ENCODE results near the gene CPN2.
A peak's percentile ranks its signal among the peaks of the same experiment; 100 is the strongest.

CPN2 gene

GRCh38 chr3:194328053-194328657 is 23.0 kb downstream of the CPN2 start:
- no peak for DNase-seq (ENCODE audit: low read depth in 2 of 2)

GRCh38 chr3:194327218-194328052 is 23.7 kb downstream of the CPN2 start:
- DNase-seq (ENCODE audit: low read depth in 2 of 2) = no peak

GRCh38 chr3:194326968-194327217 is 24.2 kb downstream of the CPN2 start:
- no peak for DNase-seq (ENCODE audit: low read depth in 2 of 2)

- DNase-seq (ENCODE audit: low read depth in 2 of 2) = no peak
Measured at GRCh38 chr3:194326192-194326967, 24.7 kb downstream of the CPN2 start.

- DNase-seq (ENCODE audit: low read depth in 2 of 2) = no peak
Measured at GRCh38 chr3:194325424-194326153, 25.5 kb downstream of the CPN2 start.

- no peak for DNase-seq (ENCODE audit: low read depth in 2 of 2)
Measured at GRCh38 chr3:194324823-194325327, 26.3 kb downstream of the CPN2 start.

- no peak for DNase-seq (ENCODE audit: low read depth in 2 of 2)
Measured at GRCh38 chr3:194323785-194324735, 27.1 kb downstream of the CPN2 start.

- no peak for DNase-seq (ENCODE audit: low read depth in 2 of 2)
Measured at GRCh38 chr3:194322678-194323211, 28.4 kb downstream of the CPN2 start.

- no peak for DNase-seq (ENCODE audit: low read depth in 2 of 2)
Measured at GRCh38 chr3:194321693-194322640, 29.2 kb downstream of the CPN2 start.

GRCh38 chr3:194320744-194321243 is 30.3 kb downstream of the CPN2 start:
- no peak for DNase-seq (ENCODE audit: low read depth in 2 of 2)

- no peak for DNase-seq (ENCODE audit: low read depth in 2 of 2)
Measured at GRCh38 chr3:194320100-194320499, 31.0 kb downstream of the CPN2 start.

GRCh38 chr3:194318511-194319161 is 32.5 kb downstream of the CPN2 start:
- DNase-seq (ENCODE audit: low read depth in 2 of 2) = no peak

- no peak for DNase-seq (ENCODE audit: low read depth in 2 of 2)
Measured at GRCh38 chr3:194316918-194317317, 34.2 kb downstream of the CPN2 start.

- DNase-seq (ENCODE audit: low read depth in 2 of 2) = no peak
Measured at GRCh38 chr3:194315965-194316361, 35.2 kb downstream of the CPN2 start.

- DNase-seq (ENCODE audit: low read depth in 2 of 2) = peak; percentile 54 to 78
Measured at GRCh38 chr3:194315088-194315964, 35.8 kb downstream of the CPN2 start.

- no peak for DNase-seq (ENCODE audit: low read depth in 2 of 2)
Measured at GRCh38 chr3:194314388-194315068, 36.6 kb downstream of the CPN2 start.

All from stimulated activated CD4-positive, alpha-beta T cell treated with anti-CD3 and anti-CD28 coated beads, Interleukin-1b, Interleukin-23, amount 100 ng/mL, for 1 hour (primary cell).